GM12878 (cell line): ENCODE results near the gene SPATA45. TPM values are rescaled to one million over a fixed set of nuclear protein-coding genes. Genes with fewer than 3 reads are reported as not detected.

Experiments
- ATAC-seq: fragments of 200-7000 bp; cut with Tn5 transposase; 3 replicates; pipeline ENCODE4 v1.9.1; 2020; ENCODE audit warnings: mild to moderate bottlenecking, moderate library complexity
- BruUV-seq: library from RNA; stranded (reverse); fragments of 400-500 nt; replicated peaks from 2 replicates; lab custom pipeline; 2021; lab: Mats Ljungman, UMichigan
- CTCF ChIA-PET: fragments of 300-600 bp; sonication (Branson Sonifier 250); formaldehyde crosslinking; extraction: SDS; loops from one replicate; lab custom pipeline; 2021; ENCODE audit warnings: inconsistent platforms; lab: Yijun Ruan, JAX
- POLR2A ChIA-PET: fragments of 350-600 bp; formaldehyde crosslinking; extraction: SDS; loops from one replicate; lab custom pipeline; 2021; ENCODE audit warnings: inconsistent platforms; lab: Charles Lee
- RAD21 ChIA-PET: fragments of 300-600 bp; sonication (Branson Sonifier 250); formaldehyde crosslinking; loops from one replicate; lab custom pipeline; 2023; ENCODE audit warnings: antibody characterized with exemption; ENCODE audit not compliant: unreplicated experiment; lab: Charles Lee
- SMC1A ChIA-PET: fragments of 300-600 bp; sonication (Branson Sonifier 250); formaldehyde crosslinking; loops from one replicate; lab custom pipeline; 2023; ENCODE audit not compliant: unreplicated experiment, uncharacterized antibody; lab: Charles Lee
- DNase-seq: peaks from one replicate; pipeline ENCODE4 v3.0.0-alpha.2; 2011; ENCODE audit warnings: low read depth, low spot score
- FAIRE-seq: peaks from 3 replicates; lab custom pipeline; 2011; peaks lifted over from hg19 to GRCh38; lab: Jason Lieb, UNC
- H2AFZ ChIP-seq: 2 replicates; pipeline ENCODE4 v1.6.0; 2011; ENCODE audit warnings: low read depth, low read length, control low read depth; ENCODE audit not compliant: control insufficient read depth
- H3K27ac ChIP-seq: 2 replicates; pipeline ENCODE4 v1.5.1; 2011; ENCODE audit warnings: control low read depth; ENCODE audit not compliant: control insufficient read depth, insufficient read depth
- H3K27me3 ChIP-seq, 2 experiments: replicated peaks in 1 of 2; 2 replicates each; pipeline versions ENCODE4 v1.6.0 to v1.6.1; 2011; ENCODE audit warnings: low read length in 1 of 2; ENCODE audit not compliant: control insufficient read depth in 2 of 2, insufficient read depth in 2 of 2
- H3K36me3 ChIP-seq, 2 experiments: 2 replicates each; pipeline ENCODE4 v1.5.1; 2011; ENCODE audit warnings: low read length in 1 of 2; ENCODE audit not compliant: control insufficient read depth in 2 of 2, insufficient read depth in 2 of 2
- H3K4me1 ChIP-seq: 2 replicates; pipeline ENCODE4 v1.6.1; 2011; ENCODE audit warnings: mild to moderate bottlenecking, low read length, moderate library complexity, mixed read lengths; ENCODE audit not compliant: control insufficient read depth, insufficient read depth
- H3K4me2 ChIP-seq: 2 replicates; pipeline ENCODE4 v1.6.0; 2011; ENCODE audit warnings: control low read depth; ENCODE audit not compliant: control insufficient read depth, insufficient read depth
- H3K4me3 ChIP-seq: fragments of 200-600 bp; sonication (generic); 2 replicates; pipeline ENCODE4 v1.5.1; 2016
- H3K79me2 ChIP-seq: 2 replicates; pipeline ENCODE4 v1.6.0; 2011; ENCODE audit warnings: low read length; ENCODE audit not compliant: control insufficient read depth, insufficient read depth
- H3K9ac ChIP-seq: 2 replicates; pipeline ENCODE4 v1.8.0; 2011; ENCODE audit warnings: low read length, control low read depth, mixed read lengths; ENCODE audit not compliant: control insufficient read depth, insufficient read depth
- H3K9me3 ChIP-seq: replicated peaks from 3 replicates; pipeline ENCODE4 v1.5.1; 2011; ENCODE audit warnings: mild to moderate bottlenecking, low read length; ENCODE audit not compliant: control insufficient read depth, insufficient read depth
- H4K20me1 ChIP-seq: 2 replicates; pipeline ENCODE4 v1.6.0; 2011; ENCODE audit not compliant: control insufficient read depth, insufficient read depth
- CTCF ChIP-seq, 3 experiments: IDR thresholded peaks in 2 of 3; conservative IDR thresholded peaks in 1 of 3; 2 replicates each; pipeline ENCODE4 v1.5.1; 2011; ENCODE audit warnings: low read depth in 3 of 3, low read length in 3 of 3, mild to moderate bottlenecking in 3 of 3, control low read depth in 2 of 3, moderate library complexity in 2 of 3, inconsistent platforms in 1 of 3, mixed read lengths in 1 of 3; ENCODE audit not compliant: control insufficient read depth in 2 of 3, insufficient read depth in 1 of 3; ENCODE audit errors: extremely low read depth in 1 of 3
- NFXL1 ChIP-seq: fragments of 450-650 bp; IDR thresholded peaks from 2 replicates; pipeline ENCODE4 v1.6.1; 2017; ENCODE audit warnings: antibody characterized with exemption, mild to moderate bottlenecking, borderline replicate concordance
- NKRF ChIP-seq: fragments of 450-650 bp; conservative IDR thresholded peaks from 2 replicates; pipeline ENCODE4 v1.6.1; 2017; ENCODE audit warnings: mild to moderate bottlenecking, moderate library complexity
- SMAD1 ChIP-seq: fragments of 450-650 bp; IDR thresholded peaks from 2 replicates; pipeline ENCODE4 v1.6.1; 2018; ENCODE audit warnings: mild to moderate bottlenecking, low read depth; ENCODE audit not compliant: partially characterized antibody
- SREBF2 ChIP-seq: IDR thresholded peaks from 2 replicates; pipeline ENCODE4 v1.6.1; 2012; ENCODE audit warnings: mild to moderate bottlenecking, low read length
- WGBS: methylation state at CpG from one replicate; pipeline ENCODE4 v1.1.6; 2016; ENCODE audit warnings: low lambda C conversion rate; ENCODE audit not compliant: insufficient replicate concordance, insufficient coverage; ENCODE audit errors: missing lambda C conversion rate; 5-methylcytosine and 5-hydroxymethylcytosine counted together
- in situ Hi-C: fragments of 300-500 bp; cut with MboI; formaldehyde crosslinking; loops from 9 replicates; pipeline ENCODE4 v1.14.3; 2018; ENCODE audit warnings: mixed read lengths
- intact Hi-C: fragments of 100-400 bp; cut with micrococcal nuclease; formaldehyde crosslinking; loops from one replicate; pipeline ENCODE4 v1.14.2; 2022; ENCODE audit not compliant: unreplicated experiment
- polyA plus RNA-seq, 11 experiments: library from polyadenylated mRNA; depleted of rRNA in 4 of 11; unstranded in 6 of 11; stranded (reverse) in 5 of 11; fragments of >200 nt; fragmentation: Nextera tagmentation in 4 of 11; fragmentation: Illumina TruSeq in 1 of 11; extraction: Ambion mirVana in 4 of 11; extraction: Trizol in 1 of 11; gene quantifications; 1 replicate in 1 of 11; 2 replicates in 10 of 11; pipeline versions ENCODE4 v1.2.1 to v1.2.3, GENCODE V29; 2011 to 2016; ENCODE audit warnings: inconsistent platforms in 2 of 11, missing spikeins in 2 of 11, low read depth in 1 of 11
- total RNA-seq, 4 experiments: library from RNA; depleted of rRNA in 3 of 4; stranded (reverse); fragments of >200 nt in 3 of 4; fragmentation: Illumina TruSeq in 1 of 4; extraction: Trizol in 1 of 4; gene quantifications; 2 replicates each; pipeline versions ENCODE4 v1.2.1 to v1.2.3, GENCODE V29; 2013 to 2021

SPATA45 gene
- total and polyA plus RNA-seq, 10 of the 15 experiments (the other 5 are each of a cell fraction or from before 2014, with no cell fraction given) = 0.22 to 0.37 (median 0.31) TPM; not detected in 7

GRCh38 chr1:212824201-212824600 lies 23.2 kb downstream of the SPATA45 start:
- H3K4me2 ChIP-seq = no peak overlapping the region
- FAIRE-seq = no peak
- no peak for TF ChIP-seq NKRF
- TF ChIP-seq NFXL1 = no peak
- TF ChIP-seq CTCF (IDR thresholded peaks at IDR 0.05 in 2 of 3, conservative IDR thresholded peaks at IDR 0.05 in 1 of 3; ENCODE audit: control insufficient read depth in 2 of 3, extremely low read depth in 1 of 3, insufficient read depth in 1 of 3, low read depth in 3 of 3, low read length in 3 of 3) = no peak
- TF ChIP-seq SREBF2 = no peak
- TF ChIP-seq SMAD1 = no peak
- TF ChIP-seq, all 136 proteins: peak for 0
- Histone ChIP-seq H3K27ac (no peak overlapping the region), H3K27me3 (no peaks in the 10 kb centered on the region), H3K9ac (no peak overlapping the region), H3K4me3 (no peak overlapping the region), H4K20me1 (no peaks in the 10 kb centered on the region), H3K9me3 (peaks cover 18% of the 10 kb centered on the region), H2AFZ (no peak overlapping the region), H3K36me3 (no peaks in the 10 kb centered on the region), H3K79me2 (no peaks in the 10 kb centered on the region), H3K4me1 (peaks cover 16% of the 10 kb centered on the region)
- no peak for ATAC-seq
- no TSS peak for BruUV-seq
- CTCF ChIA-PET = interaction anchor here (1.4 kb wide), 1 partner anchor 9 kb away, joined by 4 read pairs; no protein-coding TSS in a partner anchor
- SMC1A ChIA-PET = no interaction called here
- WGBS = 86% methylated on average over 16 of the region's 16 CpGs
- intact Hi-C loops (no loop called here), in situ Hi-C loops (no loop called here)
- RAD21 ChIA-PET = no interaction called here
- POLR2A ChIA-PET = interaction anchor here (1.4 kb wide), 1 partner anchor 10 kb away, joined by 5 read pairs; no protein-coding TSS in a partner anchor
- DNase-seq = no peak
